Measurements from ENCODE around the gene MAP3K4.

MAP3K4 gene

DNA sequence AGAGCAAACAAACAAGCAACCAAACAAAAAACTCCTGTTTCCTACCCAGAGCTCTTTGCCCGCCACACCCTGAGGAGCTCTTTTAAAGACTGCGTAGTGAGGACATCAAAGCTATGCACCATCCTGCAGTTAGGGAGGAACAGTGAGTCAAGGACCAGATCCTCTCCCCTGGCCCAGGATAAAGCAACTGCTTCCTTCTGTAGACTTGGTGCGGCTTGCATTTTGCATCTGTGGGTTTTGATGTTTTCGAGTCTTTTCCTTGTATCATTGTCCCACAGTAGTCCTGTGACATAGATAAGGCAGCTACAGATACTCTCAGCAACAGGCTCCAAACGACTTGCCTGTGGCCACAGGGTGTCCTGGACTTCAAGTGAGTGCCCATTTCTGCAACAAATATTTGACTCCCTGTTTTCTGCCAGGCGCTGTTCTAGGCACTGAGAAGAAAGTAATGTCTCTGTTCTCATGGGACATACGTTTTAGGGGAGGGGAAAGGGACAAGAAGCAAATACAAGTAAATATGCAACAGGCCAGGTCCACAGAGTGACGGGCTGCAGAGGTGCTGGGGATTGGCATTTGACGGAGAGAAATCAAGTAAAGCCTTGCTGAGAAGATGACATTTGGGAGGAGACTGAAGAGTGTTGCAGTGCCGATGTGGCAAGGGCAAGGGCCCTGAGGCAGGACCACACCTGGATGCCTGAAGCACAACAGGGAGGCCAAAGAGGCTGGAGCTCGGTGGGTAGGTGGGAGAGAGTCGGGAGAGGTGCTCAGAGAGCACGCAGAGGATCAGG lies 35.9 kb upstream of the MAP3K4 start:
- no peak for TF ChIP-seq POLR2A (IDR thresholded peaks at IDR 0.05; ENCODE audit: low read depth, low read length)
- TF ChIP-seq SPI1 (IDR thresholded peaks at IDR 0.05; ENCODE audit: low read depth, low read length), result no peak
- TF ChIP-seq POLR2AphosphoS5 (IDR thresholded peaks at IDR 0.05; ENCODE audit: low read depth, low read length), result no peak
- TF ChIP-seq TAF1 (IDR thresholded peaks at IDR 0.05; ENCODE audit: low read depth, low read length), result no peak
- TF ChIP-seq PAX5 (IDR thresholded peaks at IDR 0.05; ENCODE audit: insufficient read depth, low read length, severe bottlenecking), result no peak
- no peak for TF ChIP-seq POU2F2 (IDR thresholded peaks at IDR 0.05; ENCODE audit: low read depth, low read length)
- DNase-seq (ENCODE audit: insufficient read length, low spot score), result no peak
- FAIRE-seq, result no peak

- FAIRE-seq, result no peak
- DNase-seq (ENCODE audit: insufficient read length, low spot score), result no peak
- TF ChIP-seq POLR2AphosphoS5 (IDR thresholded peaks at IDR 0.05; ENCODE audit: low read depth, low read length) (no peak), TAF1 (IDR thresholded peaks at IDR 0.05; ENCODE audit: low read depth, low read length) (no peak), POLR2A (IDR thresholded peaks at IDR 0.05; ENCODE audit: low read depth, low read length) (no peak), SPI1 (IDR thresholded peaks at IDR 0.05; ENCODE audit: low read depth, low read length) (no peak), PAX5 (IDR thresholded peaks at IDR 0.05; ENCODE audit: insufficient read depth, low read length, severe bottlenecking) (no peak), POU2F2 (IDR thresholded peaks at IDR 0.05; ENCODE audit: low read depth, low read length) (no peak)
These were observed 35.1 kb upstream of the MAP3K4 start for GRCh38 chr6:160956300-160957035.

GRCh38 chr6:160959726-160960435 lies 31.7 kb upstream of the MAP3K4 start:
- no peak for TF ChIP-seq PAX5 (IDR thresholded peaks at IDR 0.05; ENCODE audit: insufficient read depth, low read length, severe bottlenecking)
- no peak for TF ChIP-seq SPI1 (IDR thresholded peaks at IDR 0.05; ENCODE audit: low read depth, low read length)
- no peak for TF ChIP-seq POU2F2 (IDR thresholded peaks at IDR 0.05; ENCODE audit: low read depth, low read length)
- TF ChIP-seq TAF1 (IDR thresholded peaks at IDR 0.05; ENCODE audit: low read depth, low read length), result no peak
- no peak for TF ChIP-seq POLR2A (IDR thresholded peaks at IDR 0.05; ENCODE audit: low read depth, low read length)
- TF ChIP-seq POLR2AphosphoS5 (IDR thresholded peaks at IDR 0.05; ENCODE audit: low read depth, low read length), result no peak
- DNase-seq (ENCODE audit: insufficient read length, low spot score), result no peak

GRCh38 chr6:160960839-160961238 lies 30.7 kb upstream of the MAP3K4 start:
- no peak for FAIRE-seq
- no peak for TF ChIP-seq POU2F2 (IDR thresholded peaks at IDR 0.05; ENCODE audit: low read depth, low read length)
- no peak for TF ChIP-seq SPI1 (IDR thresholded peaks at IDR 0.05; ENCODE audit: low read depth, low read length)
- no peak for TF ChIP-seq POLR2AphosphoS5 (IDR thresholded peaks at IDR 0.05; ENCODE audit: low read depth, low read length)
- no peak for TF ChIP-seq TAF1 (IDR thresholded peaks at IDR 0.05; ENCODE audit: low read depth, low read length)
- no peak for TF ChIP-seq POLR2A (IDR thresholded peaks at IDR 0.05; ENCODE audit: low read depth, low read length)
- TF ChIP-seq PAX5 (IDR thresholded peaks at IDR 0.05; ENCODE audit: insufficient read depth, low read length, severe bottlenecking), result no peak
- DNase-seq (ENCODE audit: insufficient read length, low spot score), result no peak

More at GRCh38 chr6:160959726-160960435, 31.7 kb upstream of the MAP3K4 start:
- no peak for FAIRE-seq

DNA sequence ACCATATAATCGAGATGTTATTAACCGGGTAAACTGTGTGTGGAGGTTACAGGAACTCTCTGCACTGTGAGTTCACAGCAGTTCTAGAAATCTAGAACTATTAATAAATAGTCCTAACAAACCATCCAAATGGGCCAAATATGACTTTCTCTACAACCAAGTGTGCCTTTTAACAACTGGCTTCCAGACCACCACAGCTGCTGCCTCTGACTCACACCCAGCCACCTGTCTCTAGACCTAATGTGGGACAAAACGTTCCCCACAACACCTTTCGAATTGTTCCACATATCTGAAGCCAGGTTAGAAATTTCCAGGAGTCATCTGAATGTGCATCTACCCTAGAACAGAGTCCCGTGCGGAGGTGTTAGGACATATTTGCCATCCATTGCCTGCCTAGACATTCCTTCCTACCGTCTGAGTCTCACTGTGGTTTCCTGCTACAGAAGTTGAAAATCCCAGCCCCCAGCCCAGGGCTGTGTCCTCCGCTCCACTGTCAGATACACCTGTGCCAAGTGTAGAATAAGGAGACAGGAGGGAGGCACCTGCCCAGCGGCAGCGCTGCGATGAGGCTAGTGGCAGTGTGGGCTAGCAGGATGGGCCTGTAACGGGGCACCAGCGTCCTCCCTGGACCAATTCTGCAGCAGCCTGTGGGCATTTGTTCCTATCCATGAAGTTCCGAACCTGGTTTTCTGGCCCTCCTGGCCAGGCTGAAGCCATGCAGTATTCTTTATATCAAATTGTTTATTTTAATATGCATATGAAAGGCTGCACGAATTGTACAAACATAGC lies 28.5 kb upstream of the MAP3K4 start:
- FAIRE-seq (no peak), DNase-seq (ENCODE audit: insufficient read length, low spot score) (no peak)
- TF ChIP-seq PAX5 (IDR thresholded peaks at IDR 0.05; ENCODE audit: insufficient read depth, low read length, severe bottlenecking) (no peak), POU2F2 (IDR thresholded peaks at IDR 0.05; ENCODE audit: low read depth, low read length) (no peak), POLR2AphosphoS5 (IDR thresholded peaks at IDR 0.05; ENCODE audit: low read depth, low read length) (no peak), POLR2A (IDR thresholded peaks at IDR 0.05; ENCODE audit: low read depth, low read length) (no peak), TAF1 (IDR thresholded peaks at IDR 0.05; ENCODE audit: low read depth, low read length) (no peak), SPI1 (IDR thresholded peaks at IDR 0.05; ENCODE audit: low read depth, low read length) (no peak)

DNA sequence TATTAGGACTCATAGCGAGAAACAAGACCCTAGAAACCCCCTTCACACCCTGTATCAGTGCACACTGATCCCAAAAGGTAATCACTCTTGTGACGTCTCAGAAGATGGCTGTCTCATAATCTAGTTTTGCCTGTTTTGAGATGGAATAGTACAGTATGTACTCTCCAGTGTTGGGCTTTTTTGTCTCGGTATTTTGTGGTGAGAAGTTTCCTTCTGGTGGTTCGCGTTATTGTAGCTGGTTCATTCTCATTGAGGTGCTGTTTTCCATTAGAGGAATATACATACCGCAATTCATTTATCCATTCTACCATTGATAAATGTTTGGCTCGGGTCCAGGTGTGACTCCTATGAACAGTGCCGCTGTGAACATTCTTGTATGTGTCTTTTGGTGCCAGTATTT lies 27.9 kb upstream of the MAP3K4 start:
- DNase-seq (ENCODE audit: insufficient read length, low spot score) (no peak), FAIRE-seq (no peak)
- no peak for TF ChIP-seq TAF1 (IDR thresholded peaks at IDR 0.05; ENCODE audit: low read depth, low read length)
- no peak for TF ChIP-seq POLR2A (IDR thresholded peaks at IDR 0.05; ENCODE audit: low read depth, low read length)
- TF ChIP-seq SPI1 (IDR thresholded peaks at IDR 0.05; ENCODE audit: low read depth, low read length), result no peak
- no peak for TF ChIP-seq POU2F2 (IDR thresholded peaks at IDR 0.05; ENCODE audit: low read depth, low read length)
- TF ChIP-seq PAX5 (IDR thresholded peaks at IDR 0.05; ENCODE audit: insufficient read depth, low read length, severe bottlenecking), result no peak
- TF ChIP-seq POLR2AphosphoS5 (IDR thresholded peaks at IDR 0.05; ENCODE audit: low read depth, low read length), result no peak

DNA sequence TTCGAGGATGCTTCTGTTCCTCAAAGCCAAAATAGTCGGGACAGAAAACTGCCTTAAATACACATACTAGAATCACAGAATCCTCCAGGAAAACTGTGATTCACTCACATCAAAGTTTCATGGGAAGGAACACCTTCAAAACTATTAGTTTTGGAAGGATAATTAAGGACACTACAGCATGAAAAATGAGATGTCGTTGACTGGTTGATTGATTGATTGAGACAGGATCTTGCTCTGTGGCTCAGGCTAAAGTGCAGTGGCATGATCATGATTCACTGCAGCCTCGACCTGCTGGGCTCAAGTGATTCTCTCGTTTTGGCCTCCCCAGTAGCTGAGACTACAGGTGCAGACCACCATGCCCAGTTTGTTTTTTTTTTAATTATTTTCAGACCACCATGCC lies 25.7 kb upstream of the MAP3K4 start:
- no peak for FAIRE-seq
- no peak for DNase-seq (ENCODE audit: insufficient read length, low spot score)
- TF ChIP-seq PAX5 (IDR thresholded peaks at IDR 0.05; ENCODE audit: insufficient read depth, low read length, severe bottlenecking) (no peak), POLR2A (IDR thresholded peaks at IDR 0.05; ENCODE audit: low read depth, low read length) (no peak), POLR2AphosphoS5 (IDR thresholded peaks at IDR 0.05; ENCODE audit: low read depth, low read length) (no peak), SPI1 (IDR thresholded peaks at IDR 0.05; ENCODE audit: low read depth, low read length) (no peak), POU2F2 (IDR thresholded peaks at IDR 0.05; ENCODE audit: low read depth, low read length) (no peak), TAF1 (IDR thresholded peaks at IDR 0.05; ENCODE audit: low read depth, low read length) (no peak)

GRCh38 chr6:160966493-160967229 lies 24.9 kb upstream of the MAP3K4 start:
- no peak for FAIRE-seq
- TF ChIP-seq POLR2A (IDR thresholded peaks at IDR 0.05; ENCODE audit: low read depth, low read length) (no peak), TAF1 (IDR thresholded peaks at IDR 0.05; ENCODE audit: low read depth, low read length) (no peak), POLR2AphosphoS5 (IDR thresholded peaks at IDR 0.05; ENCODE audit: low read depth, low read length) (no peak), POU2F2 (IDR thresholded peaks at IDR 0.05; ENCODE audit: low read depth, low read length) (no peak), SPI1 (IDR thresholded peaks at IDR 0.05; ENCODE audit: low read depth, low read length) (no peak), PAX5 (IDR thresholded peaks at IDR 0.05; ENCODE audit: insufficient read depth, low read length, severe bottlenecking) (no peak)
- DNase-seq (ENCODE audit: insufficient read length, low spot score), result no peak
